Activated CD8-positive, alpha-beta memory T cell treated with anti-CD3 and anti-CD28 coated beads, Interleukin-2, amount 50 U/mL, for 24 hours (primary cell): Measurements from ENCODE around the gene ASPM.
"Not testable (repeated sequence)": the region's sequence is repeated elsewhere in the genome, so short reads cannot be mapped to it uniquely, and the experiment has no call there.

Experiments used
- DNase-seq: peaks from one replicate; pipeline ENCODE4 v3.0.0-alpha.2; 2020; ENCODE audit errors: extremely low read depth

ASPM gene

GRCh38 chr1:197143276-197143675 lies 3.2 kb downstream of the ASPM start:
- DNase-seq: no peak

- DNase-seq: no peak
Measured at GRCh38 chr1:197141575-197141974, 4.9 kb downstream of the ASPM start.

GRCh38 chr1:197140121-197140520 lies 6.3 kb downstream of the ASPM start:
- DNase-seq: no peak

- DNase-seq: no peak
Measured at GRCh38 chr1:197139169-197139568, 7.3 kb downstream of the ASPM start.

GRCh38 chr1:197137322-197137721 lies 9.1 kb downstream of the ASPM start:
- no peak for DNase-seq

- no peak for DNase-seq
Measured at GRCh38 chr1:197130677-197131304, 15.7 kb downstream of the ASPM start.

- no peak for DNase-seq
Measured at GRCh38 chr1:197129698-197130097, 16.8 kb downstream of the ASPM start.

GRCh38 chr1:197127246-197127912 lies 19.1 kb downstream of the ASPM start:
- DNase-seq: no peak

GRCh38 chr1:197126691-197127090 lies 19.8 kb downstream of the ASPM start:
- no peak for DNase-seq

- DNase-seq: no peak
Measured at GRCh38 chr1:197124376-197124775, 22.1 kb downstream of the ASPM start.

- no peak for DNase-seq
Measured at GRCh38 chr1:197116156-197116555, 30.3 kb downstream of the ASPM start.

GRCh38 chr1:197106869-197107268 lies 39.6 kb downstream of the ASPM start:
- no peak for DNase-seq

- no peak for DNase-seq
Measured at GRCh38 chr1:197103300-197103699, 43.2 kb downstream of the ASPM start.

GRCh38 chr1:197101978-197102377 lies 44.5 kb downstream of the ASPM start:
- no peak for DNase-seq

GRCh38 chr1:197100677-197101076 lies 45.8 kb downstream of the ASPM start:
- DNase-seq: no peak

- DNase-seq: no peak
Measured at GRCh38 chr1:197099444-197099843, 47.0 kb downstream of the ASPM start.

GRCh38 chr1:197096971-197097370 lies 49.5 kb downstream of the ASPM start:
- DNase-seq: not testable (repeated sequence)

- no peak for DNase-seq
Measured at GRCh38 chr1:197096137-197096536, 50.3 kb downstream of the ASPM start.

- no peak for DNase-seq
Measured at GRCh38 chr1:197093226-197093885, 53.1 kb downstream of the ASPM start.

- DNase-seq: no peak
Measured at GRCh38 chr1:197092491-197093023, 53.9 kb downstream of the ASPM start.

- DNase-seq: no peak
Measured at GRCh38 chr1:197083474-197083873, 63.0 kb downstream of the ASPM start.

GRCh38 chr1:197081117-197081753 lies 65.2 kb downstream of the ASPM start:
- DNase-seq: no peak
